ENCODE data around the gene CYP4A11.
"Not testable (repeated sequence)": the region's sequence is repeated elsewhere in the genome, so short reads cannot be mapped to it uniquely, and the experiment has no call there.

Gene CYP4A11, protein sequence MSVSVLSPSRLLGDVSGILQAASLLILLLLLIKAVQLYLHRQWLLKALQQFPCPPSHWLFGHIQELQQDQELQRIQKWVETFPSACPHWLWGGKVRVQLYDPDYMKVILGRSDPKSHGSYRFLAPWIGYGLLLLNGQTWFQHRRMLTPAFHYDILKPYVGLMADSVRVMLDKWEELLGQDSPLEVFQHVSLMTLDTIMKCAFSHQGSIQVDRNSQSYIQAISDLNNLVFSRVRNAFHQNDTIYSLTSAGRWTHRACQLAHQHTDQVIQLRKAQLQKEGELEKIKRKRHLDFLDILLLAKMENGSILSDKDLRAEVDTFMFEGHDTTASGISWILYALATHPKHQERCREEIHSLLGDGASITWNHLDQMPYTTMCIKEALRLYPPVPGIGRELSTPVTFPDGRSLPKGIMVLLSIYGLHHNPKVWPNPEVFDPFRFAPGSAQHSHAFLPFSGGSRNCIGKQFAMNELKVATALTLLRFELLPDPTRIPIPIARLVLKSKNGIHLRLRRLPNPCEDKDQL

GRCh38 chr1:46941135-46941694 is at the start of gene CYP4A11:
Gene CYP4A11 (minus strand): TSS chr1:46941476. CDS start chr1:46941433, 43 bp downstream.
- no peak for DNase-seq (ENCODE audit: low read depth in 2 of 2)

- DNase-seq (ENCODE audit: low read depth in 2 of 2), result not testable (repeated sequence)
Measured at GRCh38 chr1:46990541-46990940, 49.3 kb upstream of the CYP4A11 start.

DNA sequence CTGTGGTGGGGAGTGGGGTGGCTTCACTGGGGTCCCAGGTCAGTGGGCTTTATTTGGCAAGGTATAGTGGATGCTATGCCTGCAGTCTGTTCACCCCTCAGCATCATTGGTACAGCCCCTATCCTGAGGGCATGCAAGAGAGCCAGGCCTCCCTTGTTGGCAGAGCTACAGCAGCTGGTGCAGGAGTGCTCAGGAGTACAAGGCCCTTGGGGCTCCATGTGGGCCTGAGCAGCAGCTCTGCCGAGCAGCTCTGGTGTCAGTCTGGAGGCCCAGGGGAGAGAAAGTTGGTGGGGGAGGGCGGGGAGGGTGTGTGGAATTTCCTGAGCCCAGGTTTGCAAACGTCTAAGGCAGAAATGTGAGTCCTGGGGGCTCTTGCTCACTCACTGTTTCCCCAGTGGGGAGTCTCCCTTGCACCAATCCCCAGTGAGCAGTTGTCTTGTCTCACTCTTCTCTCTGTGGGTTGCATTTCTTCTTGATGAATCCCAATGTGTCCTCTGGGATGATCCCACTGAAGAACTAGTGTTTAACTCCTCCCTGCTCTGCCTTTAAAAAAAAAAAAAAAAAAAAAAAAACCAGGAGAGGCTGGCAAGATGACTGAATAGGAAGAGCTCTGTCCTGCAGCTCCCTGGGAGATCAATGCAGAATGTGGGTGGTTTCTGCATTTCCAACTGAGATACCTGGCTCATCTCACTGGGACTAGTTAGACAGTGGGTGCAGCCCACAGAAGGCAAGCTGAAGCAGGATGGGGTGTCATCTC is 42.7 kb upstream of the CYP4A11 start:
- DNase-seq (ENCODE audit: low read depth in 2 of 2), result no peak

DNA sequence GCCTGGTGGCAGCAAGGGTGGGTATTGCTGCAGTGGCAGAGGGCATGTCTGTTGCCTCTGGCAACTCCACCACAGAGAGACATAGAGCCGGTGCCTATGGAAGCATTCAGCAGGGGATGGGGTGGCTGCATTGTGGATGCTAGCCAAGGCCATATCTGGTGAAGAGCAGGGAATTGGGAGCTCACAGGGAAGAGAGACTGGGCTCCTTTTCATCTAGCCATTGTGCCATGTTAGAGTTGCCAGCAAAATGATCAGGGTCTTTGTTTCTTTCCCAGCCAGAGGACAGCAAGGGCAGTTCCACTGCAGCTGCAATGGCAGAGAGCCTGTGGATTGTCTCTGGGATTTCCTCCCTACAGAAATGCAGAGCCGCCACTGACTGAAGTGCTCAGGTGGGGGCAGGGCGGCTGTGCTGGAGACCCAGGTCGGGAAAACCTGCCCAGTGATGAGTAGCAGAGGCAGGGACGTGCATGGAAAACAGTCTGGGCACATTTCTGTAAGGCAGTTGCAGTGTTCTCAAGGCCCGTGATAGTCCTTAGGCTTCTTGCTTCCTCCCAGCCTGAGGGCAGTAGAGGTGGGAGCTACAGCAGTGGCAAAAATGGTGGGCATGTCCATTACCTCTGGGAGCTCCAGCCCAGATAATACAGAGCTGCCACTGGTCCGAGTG is 42.0 kb upstream of the CYP4A11 start:
- DNase-seq (ENCODE audit: low read depth in 2 of 2), result no peak

DNA sequence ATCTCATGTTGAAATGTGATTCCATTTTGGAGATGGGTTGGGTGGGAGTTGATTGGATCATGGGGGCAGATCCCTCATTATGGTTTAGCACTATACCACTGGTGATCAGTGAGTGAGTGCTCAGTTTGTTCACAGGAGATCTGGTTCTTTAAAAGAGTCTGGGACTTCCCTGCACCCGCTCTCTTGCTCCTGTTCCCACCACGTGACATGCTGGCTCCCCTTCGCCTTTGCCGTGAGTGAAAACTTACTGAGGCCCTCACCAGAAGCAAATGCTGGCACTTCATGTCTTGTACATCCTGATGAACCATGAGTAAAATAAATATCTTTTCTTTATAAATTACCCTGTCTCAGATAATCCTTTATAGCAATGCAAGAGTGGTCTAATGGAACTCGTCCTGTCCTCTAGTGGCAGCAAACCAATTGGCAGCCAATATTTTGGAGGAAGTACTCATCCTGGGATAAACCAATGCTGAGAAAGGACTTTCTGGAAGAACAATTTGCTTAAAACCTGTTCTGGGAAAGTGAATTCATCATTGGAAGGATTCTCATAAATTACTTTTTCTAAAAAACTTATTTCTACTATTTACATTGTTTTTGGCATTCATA is 27.8 kb upstream of the CYP4A11 start:
- no peak for DNase-seq (ENCODE audit: low read depth in 2 of 2)

DNA sequence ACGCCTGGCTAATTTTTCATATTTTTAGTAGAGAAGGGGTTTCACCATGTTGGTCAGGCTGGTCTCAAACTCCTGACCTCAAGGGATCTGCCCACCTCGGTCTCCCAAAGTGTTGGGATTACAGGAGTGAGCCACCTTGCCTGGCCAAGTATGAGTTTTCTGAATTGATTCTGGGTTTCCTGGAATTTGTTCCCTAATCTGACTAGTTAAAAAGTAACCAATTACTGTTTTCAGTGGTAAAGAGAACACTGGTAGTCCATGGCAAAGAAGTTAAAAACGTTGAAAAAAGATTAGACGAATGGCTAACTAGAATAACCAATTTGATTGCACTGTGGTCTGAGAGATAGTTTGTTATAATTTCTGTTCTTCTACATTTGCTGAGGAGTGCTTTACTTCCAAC is 21.0 kb upstream of the CYP4A11 start:
- DNase-seq (ENCODE audit: low read depth in 2 of 2), result not testable (repeated sequence)

- DNase-seq (ENCODE audit: low read depth in 2 of 2), result no peak
Measured at GRCh38 chr1:46961066-46961758, 19.9 kb upstream of the CYP4A11 start.

DNA sequence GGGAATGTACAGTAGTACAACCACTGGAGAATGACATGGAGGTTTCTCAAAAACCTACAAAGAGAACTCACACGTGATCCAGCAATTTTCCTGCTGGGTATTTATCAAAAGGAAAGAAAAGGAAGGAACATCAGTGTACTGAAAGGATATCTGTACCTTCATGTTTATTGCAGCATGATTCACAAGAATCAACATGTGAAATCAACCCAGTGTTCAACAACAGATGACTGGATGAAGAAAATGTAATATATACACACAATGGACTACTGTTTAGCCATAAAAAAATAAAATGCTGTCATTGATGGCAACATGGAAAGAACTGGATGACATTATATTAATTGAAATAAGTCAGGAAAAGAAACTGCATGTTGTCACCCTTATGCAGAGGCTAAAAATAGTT is 19.0 kb upstream of the CYP4A11 start:
- DNase-seq (ENCODE audit: low read depth in 2 of 2), result no peak

DNA sequence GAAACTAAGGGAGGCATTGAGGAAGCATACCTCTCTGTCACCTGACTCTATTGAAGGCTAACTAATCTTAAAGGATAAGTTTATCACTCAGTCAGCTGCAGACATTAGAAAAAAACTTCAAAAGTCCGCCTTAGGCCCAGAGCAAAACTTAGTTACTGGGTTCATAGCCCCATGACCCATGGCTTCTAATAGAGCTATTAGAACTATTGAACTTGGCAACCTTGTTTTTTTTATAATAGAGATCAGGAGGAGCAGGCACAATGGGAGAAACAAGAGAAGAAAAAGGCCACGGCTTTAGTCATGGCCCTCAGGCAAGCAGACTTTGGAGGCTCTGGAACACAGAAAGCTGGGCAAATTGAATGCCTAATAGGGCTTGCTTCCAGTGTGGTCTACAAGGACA is 13.8 kb upstream of the CYP4A11 start:
- DNase-seq (ENCODE audit: low read depth in 2 of 2), result not testable (repeated sequence)

DNA sequence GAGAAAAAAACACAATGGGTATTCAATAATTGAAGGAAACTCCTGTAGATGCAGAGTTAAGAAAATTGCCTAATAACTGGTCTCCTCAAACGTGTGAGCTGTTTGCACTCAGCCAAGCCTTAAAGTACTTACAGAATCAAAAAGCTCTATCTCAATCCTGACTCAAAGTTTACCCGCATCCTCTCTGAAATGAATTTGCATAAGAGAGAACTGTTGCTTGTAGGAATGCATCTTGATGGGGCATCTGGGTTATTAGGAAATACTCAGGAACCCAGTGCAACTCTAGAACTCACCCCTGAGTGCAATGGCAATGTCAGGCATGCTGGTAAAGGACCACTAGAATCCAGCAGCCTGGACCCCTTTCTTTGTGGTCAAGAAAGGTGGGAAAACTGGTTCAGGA is 12.6 kb upstream of the CYP4A11 start:
- not testable (repeated sequence) for DNase-seq (ENCODE audit: low read depth in 2 of 2)

DNA sequence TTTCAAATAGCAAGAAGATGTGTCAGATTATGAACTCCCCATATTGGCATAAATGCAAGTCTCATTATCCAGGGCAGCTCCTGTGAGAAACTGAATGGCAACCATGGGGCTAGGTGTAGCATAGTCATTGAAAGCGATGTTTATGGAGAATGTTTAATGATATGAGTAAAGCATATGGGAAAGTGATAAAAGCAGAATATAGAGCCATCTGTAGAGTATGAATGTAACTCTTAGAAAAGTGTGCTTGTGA is 8.1 kb upstream of the CYP4A11 start:
- DNase-seq (ENCODE audit: low read depth in 2 of 2), result not testable (repeated sequence)

GRCh38 chr1:46948629-46949416 is 7.5 kb upstream of the CYP4A11 start:
- no peak for DNase-seq (ENCODE audit: low read depth in 2 of 2)

DNA sequence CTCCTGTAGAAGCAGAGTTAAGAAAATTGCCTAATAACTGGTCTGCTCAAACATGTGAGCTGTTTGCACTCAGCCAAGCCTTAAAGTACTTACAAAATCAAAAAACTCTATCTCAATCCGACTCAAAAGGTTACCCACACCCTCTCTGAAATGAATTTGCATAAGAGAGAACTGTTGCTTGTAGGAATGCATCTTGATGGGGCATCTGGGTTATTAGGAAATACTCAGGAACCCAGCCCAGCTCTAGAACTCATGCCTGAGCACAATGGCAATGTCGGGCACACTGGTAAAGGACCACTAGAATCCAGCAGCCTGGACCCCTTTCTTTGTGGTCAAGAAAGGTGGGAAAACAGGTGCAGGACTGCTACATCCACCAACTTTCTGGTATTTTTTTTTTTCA is 6.4 kb upstream of the CYP4A11 start:
- DNase-seq (ENCODE audit: low read depth in 2 of 2), result not testable (repeated sequence)

- no peak for DNase-seq (ENCODE audit: low read depth in 2 of 2)
Measured at GRCh38 chr1:46942086-46942485, 810 bp upstream of the CYP4A11 start.

DNA sequence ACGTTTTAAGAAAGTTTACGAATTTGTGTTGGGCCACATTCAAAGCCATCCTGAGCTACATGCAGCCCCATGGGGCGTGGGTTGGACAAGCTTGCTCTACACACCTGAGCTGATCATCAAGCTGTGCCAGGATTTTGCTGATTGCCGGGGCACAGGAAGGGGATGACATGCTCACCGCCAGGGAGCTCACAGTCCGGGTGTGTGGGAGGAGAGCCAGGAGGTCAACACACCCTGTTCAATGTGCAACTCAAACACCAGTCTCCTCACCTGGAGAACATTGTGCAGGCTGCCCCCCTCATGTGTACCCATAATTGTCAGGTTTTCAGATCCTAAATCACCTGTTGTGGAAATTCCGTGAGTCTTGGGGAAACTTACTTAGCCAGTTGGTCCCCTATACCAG is 969 bp downstream of the CYP4A11 start:
- DNase-seq (ENCODE audit: low read depth in 2 of 2), result no peak

DNA sequence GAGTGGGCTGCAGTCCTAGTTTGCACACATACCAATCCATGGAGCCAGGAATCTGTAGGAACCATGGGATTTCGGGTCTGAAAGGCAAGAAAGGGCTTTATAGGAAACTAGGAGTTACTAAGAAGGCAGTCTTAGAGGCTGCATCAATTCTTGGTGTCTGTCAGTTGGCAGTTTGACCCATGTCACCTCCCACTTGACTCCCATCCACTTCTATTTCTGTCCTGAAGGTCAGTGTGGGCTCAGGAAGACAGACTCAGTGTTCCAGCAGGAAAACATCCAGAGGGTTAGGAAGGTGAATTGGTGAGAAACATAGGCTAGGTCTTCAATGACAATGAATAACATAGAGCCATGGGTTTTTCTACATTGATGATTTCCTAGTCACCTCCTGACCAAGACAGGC is 4.0 kb downstream of the CYP4A11 start:
- DNase-seq (ENCODE audit: low read depth in 2 of 2), result no peak

DNA sequence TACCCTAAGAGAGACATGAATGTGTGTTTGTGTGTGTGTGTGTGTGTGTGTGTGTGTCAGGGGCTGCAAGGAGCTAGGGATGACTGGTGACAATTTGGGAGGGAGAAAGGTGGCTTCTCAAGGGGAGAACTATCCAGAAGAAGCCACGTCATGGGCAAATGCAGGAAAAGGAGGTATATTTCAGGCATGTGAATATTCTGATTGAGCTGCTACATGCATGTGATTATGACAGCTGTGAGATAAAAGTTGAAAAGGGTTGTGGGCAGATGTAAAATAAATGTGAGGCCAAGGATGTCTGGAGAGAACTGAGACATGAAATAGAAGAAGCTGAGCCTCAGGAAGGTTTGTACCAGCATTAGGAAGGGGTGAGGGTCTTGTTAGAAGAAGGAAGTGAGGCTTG is 4.5 kb downstream of the CYP4A11 start:
- no peak for DNase-seq (ENCODE audit: low read depth in 2 of 2)

GRCh38 chr1:46934852-46935251 is 6.4 kb downstream of the CYP4A11 start:
- not testable (repeated sequence) for DNase-seq (ENCODE audit: low read depth in 2 of 2)

- DNase-seq (ENCODE audit: low read depth in 2 of 2), result not testable (repeated sequence)
Measured at GRCh38 chr1:46932020-46932419, 9.3 kb downstream of the CYP4A11 start.

DNA sequence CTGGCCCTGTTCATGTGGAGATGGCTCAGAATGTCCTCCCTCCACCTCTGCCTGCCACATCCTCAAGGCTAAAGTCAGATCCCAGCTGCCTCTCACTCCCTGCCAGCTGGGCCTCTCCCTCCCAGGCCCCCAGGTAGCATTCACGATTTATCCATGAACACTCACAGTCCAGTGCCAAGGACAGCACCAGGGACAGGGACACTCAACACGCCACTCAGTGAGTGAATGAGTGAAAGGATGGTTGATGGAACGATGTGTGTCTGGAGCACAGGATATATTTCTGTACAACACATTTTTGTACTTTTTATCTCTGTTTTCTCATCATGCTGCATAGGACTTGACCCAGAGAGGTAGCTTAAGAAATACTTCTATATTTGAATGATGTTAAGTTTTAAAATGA is 10.1 kb downstream of the CYP4A11 start:
- no peak for DNase-seq (ENCODE audit: low read depth in 2 of 2)
